ENCODE results near the gene SERINC1. TPM values are rescaled to one million over a fixed set of nuclear protein-coding genes. Genes with fewer than 3 reads are reported as not detected.
"Not testable (repeated sequence)": the region's sequence is repeated elsewhere in the genome, so short reads cannot be mapped to it uniquely, and the experiment has no call there.

SERINC1 gene
- total RNA-seq, 1 donor from 2014 or later, result 102 TPM

DNA sequence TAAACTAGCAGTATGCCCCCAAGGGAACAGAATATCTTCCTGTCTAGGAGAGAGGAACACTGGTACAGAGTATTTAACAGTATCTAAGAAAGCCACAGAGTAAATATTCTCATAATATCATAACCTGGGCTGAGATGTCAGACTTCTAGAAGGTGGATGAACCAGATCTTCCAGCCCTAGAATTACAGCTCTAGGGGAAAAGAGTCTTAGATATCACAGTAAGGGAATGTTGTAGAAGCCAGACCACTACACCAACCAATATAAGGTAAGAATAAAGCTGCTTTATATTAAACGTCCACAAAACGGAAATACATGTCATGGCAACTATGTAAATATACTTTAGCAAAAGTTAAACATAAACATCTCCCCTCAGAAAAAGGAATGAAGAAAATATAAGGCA, 12.4 kb downstream of the SERINC1 start:
- Mint-ChIP-seq H3K4me3 (ENCODE audit: unreplicated experiment) (no peak overlapping the region), H3K27me3 (ENCODE audit: unreplicated experiment) (no peaks in the 10 kb centered on the region), H3K36me3 (ENCODE audit: low read depth, unreplicated experiment) (peaks cover 19% of the 10 kb centered on the region), H3K27ac (ENCODE audit: unreplicated experiment) (peak overlapping the region; percentile 20), H3K4me1 (ENCODE audit: unreplicated experiment) (peaks cover 9% of the 10 kb centered on the region), H3K9me3 (ENCODE audit: unreplicated experiment) (no peaks in the 10 kb centered on the region)
- TF ChIP-seq CTCF (IDR thresholded peaks at IDR 0.05; ENCODE audit: unreplicated experiment), result no peak
- no peak for DNase-seq (ENCODE audit: low spot score)

- no peak for TF ChIP-seq CTCF (IDR thresholded peaks at IDR 0.05; ENCODE audit: unreplicated experiment)
Observed at GRCh38 chr6:122458087-122458486, 13.5 kb downstream of the SERINC1 start.

DNA sequence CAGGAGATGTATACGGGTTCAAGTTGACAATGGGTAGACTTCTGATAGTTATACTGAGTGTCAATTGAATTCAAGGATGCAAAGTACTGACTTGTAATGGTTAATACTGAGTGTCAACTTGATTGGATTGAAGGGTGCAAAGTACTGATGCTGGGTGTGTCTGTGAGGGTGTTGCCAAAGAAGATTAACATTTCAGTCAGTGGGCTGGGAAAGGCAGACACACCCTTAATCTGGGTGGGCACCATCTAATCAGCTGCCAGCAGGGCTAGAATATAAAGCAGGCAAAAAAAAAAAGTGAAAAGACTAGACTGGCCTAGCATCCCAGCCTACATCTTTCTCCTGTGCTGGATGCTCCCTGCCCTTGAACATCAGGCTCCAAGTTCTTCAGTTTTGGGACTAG, 16.5 kb downstream of the SERINC1 start:
- not testable (repeated sequence) for H3K9me3 Mint-ChIP-seq (ENCODE audit: unreplicated experiment); H3K4me1 Mint-ChIP-seq (ENCODE audit: unreplicated experiment); H3K27me3 Mint-ChIP-seq (ENCODE audit: unreplicated experiment); H3K27ac Mint-ChIP-seq (ENCODE audit: unreplicated experiment); H3K4me3 Mint-ChIP-seq (ENCODE audit: unreplicated experiment); DNase-seq (ENCODE audit: low spot score)
- peaks cover 33% of the 10 kb centered on the region for H3K36me3 Mint-ChIP-seq (ENCODE audit: low read depth, unreplicated experiment)

More at GRCh38 chr6:122458087-122458486, 13.5 kb downstream of the SERINC1 start:
- DNase-seq (ENCODE audit: low spot score), result no peak
- no peak overlapping the region for H3K4me3 Mint-ChIP-seq (ENCODE audit: unreplicated experiment)
- no peaks in the 10 kb centered on the region for H3K27me3 Mint-ChIP-seq (ENCODE audit: unreplicated experiment)
- H3K36me3 Mint-ChIP-seq (ENCODE audit: low read depth, unreplicated experiment), result peaks cover 27% of the 10 kb centered on the region
- no peaks in the 10 kb centered on the region for H3K9me3 Mint-ChIP-seq (ENCODE audit: unreplicated experiment)
- no peak overlapping the region for H3K27ac Mint-ChIP-seq (ENCODE audit: unreplicated experiment)
- peaks cover 6% of the 10 kb centered on the region for H3K4me1 Mint-ChIP-seq (ENCODE audit: unreplicated experiment)

DNA sequence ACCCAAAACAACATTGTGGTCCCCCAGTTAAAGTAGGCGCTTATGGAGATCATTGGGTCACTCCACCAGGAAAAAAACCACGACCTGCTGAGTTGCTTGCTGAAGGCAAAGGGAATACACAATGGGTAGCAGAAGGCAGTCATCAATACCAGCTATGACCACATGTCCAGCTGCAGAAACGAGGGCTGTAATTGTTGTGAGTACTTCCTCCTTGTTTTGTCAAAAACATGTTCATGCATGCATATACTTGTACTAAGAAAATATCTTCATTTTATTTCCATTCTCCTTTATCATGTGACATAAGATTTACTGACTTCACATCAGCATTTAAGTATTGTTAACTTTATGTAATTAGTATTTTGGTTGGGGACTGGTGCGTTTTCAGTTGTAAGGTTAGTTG, 16.9 kb downstream of the SERINC1 start:
- no peak overlapping the region for H3K27ac Mint-ChIP-seq (ENCODE audit: unreplicated experiment)
- H3K4me3 Mint-ChIP-seq (ENCODE audit: unreplicated experiment), result no peak overlapping the region
- H3K4me1 Mint-ChIP-seq (ENCODE audit: unreplicated experiment), result no peaks in the 10 kb centered on the region
- TF ChIP-seq CTCF (IDR thresholded peaks at IDR 0.05; ENCODE audit: unreplicated experiment), result no peak
- no peaks in the 10 kb centered on the region for H3K27me3 Mint-ChIP-seq (ENCODE audit: unreplicated experiment)
- no peak for DNase-seq (ENCODE audit: low spot score)
- H3K36me3 Mint-ChIP-seq (ENCODE audit: low read depth, unreplicated experiment), result peaks cover 34% of the 10 kb centered on the region
- no peaks in the 10 kb centered on the region for H3K9me3 Mint-ChIP-seq (ENCODE audit: unreplicated experiment)

GRCh38 chr6:122452509-122452908, 19.1 kb downstream of the SERINC1 start:
- Mint-ChIP-seq H3K27ac (ENCODE audit: unreplicated experiment) (no peak overlapping the region), H3K36me3 (ENCODE audit: low read depth, unreplicated experiment) (peaks cover 41% of the 10 kb centered on the region), H3K9me3 (ENCODE audit: unreplicated experiment) (no peaks in the 10 kb centered on the region), H3K4me3 (ENCODE audit: unreplicated experiment) (no peak overlapping the region), H3K4me1 (ENCODE audit: unreplicated experiment) (no peaks in the 10 kb centered on the region), H3K27me3 (ENCODE audit: unreplicated experiment) (no peaks in the 10 kb centered on the region)
- DNase-seq (ENCODE audit: low spot score), result no peak
- no peak for TF ChIP-seq CTCF (IDR thresholded peaks at IDR 0.05; ENCODE audit: unreplicated experiment)

DNA sequence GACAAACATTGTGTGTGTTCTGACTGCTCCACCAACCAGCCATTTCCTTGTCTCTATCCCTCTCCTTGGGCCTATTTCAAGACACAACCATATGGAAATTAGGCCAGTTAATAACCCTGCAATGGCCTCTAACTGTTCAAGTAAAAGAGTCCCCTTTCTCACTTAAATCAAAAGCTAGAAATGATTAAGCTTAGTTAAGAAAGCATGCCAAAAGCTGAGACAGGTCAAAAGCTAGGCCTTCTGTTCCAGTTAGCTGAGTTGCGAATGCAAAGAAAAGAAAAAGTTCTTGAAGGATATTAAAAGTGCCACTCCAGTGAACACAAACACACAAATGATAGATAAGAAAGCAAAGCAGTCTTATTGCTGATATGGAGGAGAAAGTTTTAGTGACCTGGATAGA, 22.5 kb downstream of the SERINC1 start:
- no peak overlapping the region for H3K27ac Mint-ChIP-seq (ENCODE audit: unreplicated experiment)
- H3K9me3 Mint-ChIP-seq (ENCODE audit: unreplicated experiment), result no peaks in the 10 kb centered on the region
- H3K27me3 Mint-ChIP-seq (ENCODE audit: unreplicated experiment), result no peaks in the 10 kb centered on the region
- peaks cover 30% of the 10 kb centered on the region for H3K36me3 Mint-ChIP-seq (ENCODE audit: low read depth, unreplicated experiment)
- no peak overlapping the region for H3K4me3 Mint-ChIP-seq (ENCODE audit: unreplicated experiment)
- no peaks in the 10 kb centered on the region for H3K4me1 Mint-ChIP-seq (ENCODE audit: unreplicated experiment)
- DNase-seq (ENCODE audit: low spot score), result no peak
- TF ChIP-seq CTCF (IDR thresholded peaks at IDR 0.05; ENCODE audit: unreplicated experiment), result no peak

Data from endothelial cell (in vitro differentiated cells).